Amniotic epithelial cell (primary cell): Measurements from ENCODE around the gene SLC40A1.

Experiments
- DNase-seq: peaks from one replicate; pipeline ENCODE4 v3.0.0-alpha.2; 2010; ENCODE audit warnings: low read depth

The SLC40A1 gene

GRCh38 chr2:189566046-189566445 is 14.5 kb downstream of the SLC40A1 start:
- DNase-seq: no peak

GRCh38 chr2:189561371-189562038 is 19.1 kb downstream of the SLC40A1 start:
- peak; percentile 37 for DNase-seq

GRCh38 chr2:189560273-189560586 is 20.4 kb downstream of the SLC40A1 start:
- DNase-seq: no peak

- peak; percentile 42 for DNase-seq
These were observed 20.9 kb downstream of the SLC40A1 start for GRCh38 chr2:189559579-189560272.

- DNase-seq: no peak
These were observed 21.9 kb downstream of the SLC40A1 start for GRCh38 chr2:189558516-189559272.

GRCh38 chr2:189557373-189557772 is 23.2 kb downstream of the SLC40A1 start:
- DNase-seq: no peak

- no peak for DNase-seq
These were observed 24.1 kb downstream of the SLC40A1 start for GRCh38 chr2:189556526-189556925.

GRCh38 chr2:189555232-189555631 is 25.4 kb downstream of the SLC40A1 start:
- DNase-seq: peak; percentile 95

GRCh38 chr2:189553504-189554088 is 27.0 kb downstream of the SLC40A1 start:
- DNase-seq: no peak

GRCh38 chr2:189552991-189553404 is 27.6 kb downstream of the SLC40A1 start:
- DNase-seq: peak; percentile 56

- DNase-seq: peak; percentile 93
These were observed 28.1 kb downstream of the SLC40A1 start for GRCh38 chr2:189552334-189552990.

- DNase-seq: no peak
These were observed 28.8 kb downstream of the SLC40A1 start for GRCh38 chr2:189551808-189552207.

GRCh38 chr2:189549449-189549832 is 31.1 kb downstream of the SLC40A1 start:
- DNase-seq: no peak

- DNase-seq: no peak
These were observed 31.7 kb downstream of the SLC40A1 start for GRCh38 chr2:189548666-189549448.

- no peak for DNase-seq
These were observed 35.2 kb downstream of the SLC40A1 start for GRCh38 chr2:189545418-189545817.

GRCh38 chr2:189544318-189545042 is 36.1 kb downstream of the SLC40A1 start:
- no peak for DNase-seq

- no peak for DNase-seq
These were observed 37.2 kb downstream of the SLC40A1 start for GRCh38 chr2:189543367-189543766.

GRCh38 chr2:189542145-189542882 is 38.3 kb downstream of the SLC40A1 start:
- no peak for DNase-seq

GRCh38 chr2:189541591-189541990 is 39.0 kb downstream of the SLC40A1 start:
- peak; percentile 39 for DNase-seq

GRCh38 chr2:189540551-189540950 is 40.0 kb downstream of the SLC40A1 start:
- DNase-seq: no peak
